PC-9 (cell line): ENCODE data around the gene ACSM6. TPM values are rescaled to one million over a fixed set of nuclear protein-coding genes. Genes with fewer than 3 reads are reported as not detected.
"Not testable (repeated sequence)": the region's sequence is repeated elsewhere in the genome, so short reads cannot be mapped to it uniquely, and the experiment has no call there.

ENCODE experiments used
- BruUV-seq: library from RNA; stranded (reverse); fragments of 400-500 nt; replicated peaks from 2 replicates; lab custom pipeline; 2021; lab: Mats Ljungman, UMichigan
- CTCF ChIA-PET: fragments of 300-600 bp; sonication (Branson Sonifier 250); formaldehyde crosslinking; loops from one replicate; lab custom pipeline; 2022; ENCODE audit warnings: antibody characterized with exemption; lab: Charles Lee
- POLR2A ChIA-PET: fragments of 300-600 bp; sonication (Branson Sonifier 250); formaldehyde crosslinking; loops from one replicate; lab custom pipeline; 2022; ENCODE audit warnings: antibody characterized with exemption; ENCODE audit not compliant: unreplicated experiment; lab: Charles Lee
- DNase-seq, 2 experiments: peaks; one replicate each; pipeline versions ENCODE4 v3.0.0 to v3.0.0-alpha.2; 2015 to 2022; ENCODE audit warnings: mixed read lengths in 1 of 2
- H2AFZ ChIP-seq: fragments of 200-600 bp; sonication (generic); 2 replicates; pipeline ENCODE4 v1.8.1; 2017; ENCODE audit warnings: antibody characterized with exemption
- H3F3A ChIP-seq: fragments of 200-600 bp; sonication (generic); 2 replicates; pipeline ENCODE4 v1.8.1; 2017; ENCODE audit warnings: antibody characterized with exemption, mild to moderate bottlenecking, low read depth; ENCODE audit not compliant: insufficient read depth
- H3K27ac ChIP-seq: fragments of 200-600 bp; sonication (generic); 2 replicates; pipeline ENCODE4 v1.6.1; 2016; ENCODE audit warnings: mixed run types
- H3K27me3 ChIP-seq: fragments of 200-600 bp; sonication (generic); 2 replicates; pipeline ENCODE4 v1.6.1; 2016; ENCODE audit warnings: low read depth, mixed run types; ENCODE audit not compliant: insufficient read depth
- H3K36me3 ChIP-seq: fragments of 200-600 bp; sonication (generic); 2 replicates; pipeline ENCODE4 v1.6.1; 2016; ENCODE audit warnings: low read depth, mixed run types
- H3K4me1 ChIP-seq: fragments of 200-600 bp; sonication (generic); replicated peaks from 2 replicates; pipeline ENCODE4 v1.6.1; 2016; ENCODE audit warnings: mixed run types; ENCODE audit not compliant: insufficient read depth
- H3K4me2 ChIP-seq: fragments of 200-600 bp; sonication (generic); 2 replicates; pipeline ENCODE4 v1.6.1; 2017; ENCODE audit warnings: mixed run types
- H3K4me3 ChIP-seq: fragments of 200-600 bp; sonication (generic); 2 replicates; pipeline ENCODE4 v1.6.1; 2016; ENCODE audit warnings: mixed run types
- H3K79me2 ChIP-seq: fragments of 200-600 bp; sonication (generic); 2 replicates; pipeline ENCODE4 v1.6.1; 2017; ENCODE audit warnings: low read depth, mixed run types
- H3K9me2 ChIP-seq: fragments of 200-600 bp; sonication (generic); 2 replicates; pipeline ENCODE4 v1.8.1; 2017; ENCODE audit warnings: mild to moderate bottlenecking; ENCODE audit not compliant: insufficient read depth
- H3K9me3 ChIP-seq: fragments of 200-600 bp; sonication (generic); 2 replicates; pipeline ENCODE4 v1.8.1; 2016; ENCODE audit warnings: low read depth; ENCODE audit not compliant: insufficient read depth
- H4K20me1 ChIP-seq: fragments of 200-600 bp; sonication (generic); 2 replicates; pipeline ENCODE4 v1.8.1; 2017; ENCODE audit not compliant: insufficient read depth
- EZH2 ChIP-seq: fragments of 200-600 bp; sonication (generic); IDR thresholded peaks from 2 replicates; pipeline ENCODE4 v1.8.0; 2017; ENCODE audit warnings: antibody characterized with exemption, low read depth
- intact Hi-C: fragments of 100-400 bp; cut with micrococcal nuclease; formaldehyde crosslinking; loops from one replicate; pipeline ENCODE4 v1.10.0; 2022; ENCODE audit not compliant: unreplicated experiment
- total RNA-seq: library from RNA; stranded (reverse); gene quantifications from 2 replicates; pipeline ENCODE4 v1.2.3, GENCODE V29; 2021
- TF ChIP-seq, protein P1 (sequence below): fragments of 200-600 bp; sonication (generic); conservative IDR thresholded peaks from 2 replicates; pipeline ENCODE4 v1.6.1; 2017; ENCODE audit warnings: mixed run types, antibody characterized with exemption, mild to moderate bottlenecking, moderate library complexity

Gene ACSM6
- total RNA-seq, 1 experiment from 2014 or later = not detected

DNA sequence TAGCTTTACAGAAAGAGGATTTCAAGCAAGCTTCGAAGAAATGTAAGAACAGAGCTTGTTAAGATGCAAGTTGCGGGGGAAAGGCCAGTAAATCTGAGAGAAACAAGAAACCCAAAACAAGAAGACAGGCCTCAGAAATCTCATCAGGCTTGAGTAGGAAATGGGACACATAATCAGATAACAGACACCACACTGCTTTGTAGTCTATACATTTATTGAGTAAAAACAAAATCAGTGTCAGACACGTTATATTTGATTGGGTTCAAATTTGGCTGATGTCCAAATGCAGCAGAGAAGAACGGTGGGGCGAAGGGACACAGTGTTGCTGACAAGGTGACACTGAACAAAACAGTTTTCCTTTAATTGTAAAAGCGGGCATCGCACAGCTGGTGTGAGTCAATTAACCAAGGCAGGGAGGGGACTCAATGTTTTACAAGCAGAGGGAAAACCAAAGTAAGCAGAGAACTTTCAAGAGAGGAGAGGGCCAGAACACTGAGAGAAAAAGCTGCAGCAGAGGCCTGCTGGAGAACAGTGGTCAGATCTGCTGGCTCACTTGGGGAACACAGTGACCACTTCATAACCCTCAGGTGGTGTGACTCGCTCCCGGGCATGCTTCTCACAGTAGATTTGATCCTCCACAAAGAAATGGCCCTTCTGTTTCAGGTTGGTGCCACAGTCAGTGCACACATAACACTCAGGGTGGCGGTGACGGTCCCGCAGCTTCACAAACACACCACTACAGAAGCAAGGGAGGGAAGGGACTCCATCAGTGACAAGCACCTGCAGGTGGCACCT lies 43.5 kb downstream of the ACSM6 start:
- ChIA-PET CTCF (interaction anchor here (0.6 kb wide), 2 partner anchors 28 to 29 kb away, joined by 3 to 4 read pairs; no protein-coding TSS in a partner anchor), POLR2A (interaction anchor here (0.5 kb wide), 1 partner anchor 18 kb away, joined by 3 read pairs; no protein-coding TSS in a partner anchor)
- H3K79me2 ChIP-seq = no peaks in the 10 kb centered on the region
- peak in 1 of 2 experiments; percentile 53 for DNase-seq
- H3K27me3 ChIP-seq = no peaks in the 10 kb centered on the region
- H2AFZ ChIP-seq = no peak overlapping the region
- H3K4me1 ChIP-seq = peaks cover 39% of the 10 kb centered on the region
- no peak overlapping the region for H3K4me3 ChIP-seq
- no peaks in the 10 kb centered on the region; the same call in 1 of the 2 replicates for H3K9me3 ChIP-seq
- no TSS peak for BruUV-seq
- H3K9me2 ChIP-seq = no peaks in the 10 kb centered on the region
- H3K27ac ChIP-seq = peak overlapping the region; percentile 98
- intact Hi-C loops = loop anchor here (2.0 kb wide), 1 partner anchor 17 kb away; no protein-coding TSS in a partner anchor
- peaks cover 16% of the 10 kb centered on the region for H3K36me3 ChIP-seq
- H3K4me2 ChIP-seq = no peak overlapping the region
- H3F3A ChIP-seq = peaks cover 30% of the 10 kb centered on the region
- TF ChIP-seq EZH2 = no peak
- TF ChIP-seq, protein P1, sequence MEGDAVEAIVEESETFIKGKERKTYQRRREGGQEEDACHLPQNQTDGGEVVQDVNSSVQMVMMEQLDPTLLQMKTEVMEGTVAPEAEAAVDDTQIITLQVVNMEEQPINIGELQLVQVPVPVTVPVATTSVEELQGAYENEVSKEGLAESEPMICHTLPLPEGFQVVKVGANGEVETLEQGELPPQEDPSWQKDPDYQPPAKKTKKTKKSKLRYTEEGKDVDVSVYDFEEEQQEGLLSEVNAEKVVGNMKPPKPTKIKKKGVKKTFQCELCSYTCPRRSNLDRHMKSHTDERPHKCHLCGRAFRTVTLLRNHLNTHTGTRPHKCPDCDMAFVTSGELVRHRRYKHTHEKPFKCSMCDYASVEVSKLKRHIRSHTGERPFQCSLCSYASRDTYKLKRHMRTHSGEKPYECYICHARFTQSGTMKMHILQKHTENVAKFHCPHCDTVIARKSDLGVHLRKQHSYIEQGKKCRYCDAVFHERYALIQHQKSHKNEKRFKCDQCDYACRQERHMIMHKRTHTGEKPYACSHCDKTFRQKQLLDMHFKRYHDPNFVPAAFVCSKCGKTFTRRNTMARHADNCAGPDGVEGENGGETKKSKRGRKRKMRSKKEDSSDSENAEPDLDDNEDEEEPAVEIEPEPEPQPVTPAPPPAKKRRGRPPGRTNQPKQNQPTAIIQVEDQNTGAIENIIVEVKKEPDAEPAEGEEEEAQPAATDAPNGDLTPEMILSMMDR = no peak
- H4K20me1 ChIP-seq = no peaks in the 10 kb centered on the region

DNA sequence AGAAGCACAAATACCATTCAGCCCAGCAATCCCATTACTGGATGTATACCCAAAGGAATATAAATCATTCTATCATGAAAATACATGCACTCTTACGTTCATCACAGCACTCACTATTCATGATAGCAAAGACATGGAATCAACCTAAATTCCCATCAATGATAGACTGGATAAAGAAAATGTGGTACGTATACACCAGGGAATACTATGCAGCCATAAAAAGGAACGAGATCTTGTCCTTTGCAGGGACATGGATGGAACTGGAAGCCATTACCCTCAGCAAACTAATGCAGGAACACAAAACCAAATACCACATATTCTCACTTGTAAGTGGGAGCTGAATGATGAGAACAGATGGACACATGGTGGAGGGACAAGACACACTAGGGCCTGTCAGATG lies 46.1 kb downstream of the ACSM6 start:
- Histone ChIP-seq H3K4me1 (peaks cover 35% of the 10 kb centered on the region), H3F3A (peaks cover 33% of the 10 kb centered on the region)
- H3K4me3 ChIP-seq, H3K27ac ChIP-seq, BruUV-seq, H3K36me3 ChIP-seq, POLR2A ChIA-PET, CTCF ChIA-PET, DNase-seq, H3K9me2 ChIP-seq, H4K20me1 ChIP-seq, H3K9me3 ChIP-seq, H2AFZ ChIP-seq, H3K79me2 ChIP-seq, H3K4me2 ChIP-seq, H3K27me3 ChIP-seq: not testable (repeated sequence)
- intact Hi-C loops = loop anchor here (10.0 kb wide), 1 partner anchor 275 kb away; no protein-coding TSS in a partner anchor

DNA sequence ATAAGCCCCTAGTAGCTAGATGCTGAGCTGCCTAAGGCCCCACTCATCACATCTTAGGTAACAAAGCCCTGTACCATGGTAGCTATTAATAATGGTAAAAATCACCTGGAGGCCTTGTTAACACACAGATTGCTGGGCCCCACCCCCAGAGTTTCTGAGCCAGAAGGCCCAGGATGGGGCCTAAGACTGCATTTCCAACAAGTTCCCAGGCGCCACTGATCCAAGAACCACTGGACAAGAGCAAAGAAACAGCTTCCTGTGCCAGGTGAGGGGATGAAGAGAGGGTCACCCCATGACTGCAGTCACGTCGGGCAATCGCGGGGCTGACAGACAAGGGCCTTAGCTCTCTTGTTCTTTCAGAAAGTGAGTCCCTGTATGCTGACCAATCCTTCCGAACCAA lies 46.8 kb downstream of the ACSM6 start:
- CTCF ChIA-PET = no interaction called here
- Histone ChIP-seq H2AFZ (no peak overlapping the region), H3K9me3 (no peaks in the 10 kb centered on the region), H4K20me1 (no peaks in the 10 kb centered on the region), H3F3A (peaks cover 26% of the 10 kb centered on the region), H3K27me3 (no peaks in the 10 kb centered on the region), H3K4me2 (no peak overlapping the region), H3K9me2 (no peaks in the 10 kb centered on the region), H3K4me1 (peaks cover 28% of the 10 kb centered on the region), H3K4me3 (no peak overlapping the region), H3K79me2 (no peaks in the 10 kb centered on the region), H3K27ac (no peak overlapping the region), H3K36me3 (no peaks in the 10 kb centered on the region; the same call in 1 of the 2 replicates)
- POLR2A ChIA-PET = no interaction called here
- no peak for DNase-seq
- intact Hi-C loops = loop anchor here (10.0 kb wide), 1 partner anchor 276 kb away; no protein-coding TSS in a partner anchor
- BruUV-seq = no TSS peak
- no peak for TF ChIP-seq EZH2
- TF ChIP-seq, protein P1 = no peak
